Measurements from ENCODE around the gene ATP1B4.

Gene ATP1B4

DNA sequence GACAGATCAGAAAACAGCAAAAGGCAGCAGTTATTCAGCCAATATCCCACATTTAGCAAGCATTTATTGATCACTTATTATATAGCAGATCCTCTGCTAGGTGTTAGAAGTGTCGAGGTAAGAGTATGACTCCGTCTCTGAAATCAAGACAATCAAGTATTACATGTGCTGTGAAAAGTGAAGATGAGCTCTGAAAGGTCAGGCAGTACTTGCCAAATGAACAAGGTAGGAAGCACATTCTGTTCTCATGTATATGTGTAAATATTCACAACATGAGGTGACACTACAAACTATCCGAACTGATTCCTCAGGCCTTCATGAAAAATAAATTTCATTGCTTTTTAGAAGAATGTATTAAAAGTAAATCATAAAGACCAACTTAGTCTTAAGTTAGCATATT, 15.3 kb downstream of the ATP1B4 start:
- no peak for DNase-seq (ENCODE audit: low spot score)

DNA sequence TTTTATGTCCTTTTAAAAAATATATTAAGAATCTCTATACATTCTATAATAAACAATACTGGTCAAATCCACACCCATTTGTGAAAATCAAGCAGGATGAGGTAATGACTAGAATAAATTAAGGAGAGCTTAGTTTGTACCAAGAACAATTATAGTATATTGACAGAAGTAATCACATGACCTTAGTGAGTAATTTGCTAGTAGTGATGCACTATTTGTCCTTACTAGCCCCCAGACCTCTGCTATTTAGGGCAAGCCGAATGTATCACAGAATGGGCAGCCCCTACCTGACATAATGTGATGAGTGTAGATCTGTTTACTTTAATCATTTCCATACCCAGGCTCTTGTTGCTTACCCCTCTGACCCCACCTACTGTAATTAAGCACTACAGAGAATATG, 15.8 kb downstream of the ATP1B4 start:
- DNase-seq (ENCODE audit: low spot score): no peak

DNA sequence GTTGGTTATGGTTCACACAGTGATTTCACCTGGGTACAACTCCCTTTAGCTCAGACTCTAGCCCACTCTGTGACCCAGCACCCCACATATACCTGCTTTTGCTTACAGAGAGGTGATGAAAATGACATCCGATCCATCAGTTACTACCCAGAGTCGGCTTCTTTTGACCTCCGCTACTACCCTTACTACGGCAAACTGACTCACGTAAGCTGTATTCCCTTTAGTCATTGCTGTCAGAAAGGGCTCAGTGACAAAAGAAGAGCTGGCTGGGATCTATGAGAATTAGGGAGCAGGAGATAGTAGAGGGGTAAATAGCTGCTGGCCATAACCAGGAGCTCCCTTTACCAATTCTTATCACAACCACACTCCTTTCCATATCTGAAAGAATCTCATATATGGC, 16.7 kb downstream of the ATP1B4 start:
- DNase-seq (ENCODE audit: low spot score): no peak

DNA sequence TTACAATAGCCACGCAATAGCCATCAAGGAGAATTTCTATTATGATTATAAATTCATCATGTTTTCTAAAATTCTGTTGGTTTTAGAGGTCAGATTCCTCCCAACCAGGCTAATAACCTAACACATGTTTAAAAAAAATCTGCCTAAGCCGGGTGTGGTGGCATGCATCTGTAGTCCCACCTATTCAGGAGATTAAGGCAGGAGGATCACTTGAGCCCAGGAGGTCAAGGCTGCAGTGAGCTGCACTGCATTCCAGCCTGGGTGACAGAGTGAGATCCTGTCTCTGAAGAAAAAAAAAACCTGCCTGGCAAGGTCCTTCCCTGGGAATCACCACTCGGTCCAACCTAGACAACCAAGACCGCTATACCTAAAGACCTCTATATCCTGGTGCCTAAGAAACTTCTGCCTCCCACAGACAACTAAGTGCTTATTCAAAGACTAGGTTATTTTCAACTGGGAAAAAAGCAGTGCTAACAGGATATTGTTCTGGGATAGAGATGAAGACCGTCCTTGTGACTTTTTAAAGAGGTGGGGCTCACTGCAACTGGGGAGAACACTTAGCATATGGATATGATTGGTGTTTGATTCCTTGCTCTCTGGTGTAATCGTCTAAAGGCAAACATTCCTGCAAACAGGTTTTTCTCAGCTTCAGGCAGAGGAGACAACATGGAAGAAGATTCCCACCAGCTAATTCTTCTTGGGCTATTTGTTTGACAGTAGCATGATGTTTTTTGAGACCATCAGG, 18.2 kb downstream of the ATP1B4 start:
- no peak for DNase-seq (ENCODE audit: low spot score)

DNA sequence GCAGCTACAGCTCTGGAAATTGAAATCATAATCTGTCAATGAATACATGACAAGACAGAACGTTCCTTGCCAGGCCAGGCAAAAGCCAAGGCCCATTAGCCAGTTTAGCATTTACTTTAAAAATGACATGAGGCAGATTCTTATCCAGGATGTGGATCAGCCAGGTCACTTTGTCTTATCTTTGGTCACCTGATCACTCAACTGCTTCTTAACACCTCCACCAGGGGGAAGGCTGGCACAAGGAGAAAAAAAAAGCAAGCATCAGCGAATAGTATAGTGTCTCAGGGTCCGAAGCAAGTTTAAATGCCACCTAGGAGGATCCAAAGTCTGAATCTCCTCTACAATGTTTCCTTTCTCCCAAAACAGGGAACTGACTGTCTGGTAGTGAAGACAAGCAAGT, 18.8 kb downstream of the ATP1B4 start:
- no peak for DNase-seq (ENCODE audit: low spot score)

DNA sequence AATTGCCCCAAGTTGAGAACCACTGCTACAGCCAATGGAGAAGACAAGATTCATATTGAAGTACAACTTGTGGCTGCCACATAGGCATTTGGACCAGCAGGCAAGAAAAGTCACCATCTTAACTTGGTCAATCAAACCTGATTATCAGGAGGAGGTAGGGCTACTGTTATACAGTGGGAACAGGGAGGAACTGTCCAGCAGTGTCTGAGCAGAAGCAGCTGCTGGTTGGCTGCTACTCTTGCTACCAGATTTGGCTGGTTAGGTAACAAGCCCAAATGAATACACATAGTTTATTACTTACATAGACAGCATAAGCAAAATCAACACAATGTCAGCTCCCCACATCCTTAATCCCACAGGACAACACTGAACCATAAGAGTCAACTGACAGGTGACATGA, 39.4 kb downstream of the ATP1B4 start:
- no peak for DNase-seq (ENCODE audit: low spot score)

DNA sequence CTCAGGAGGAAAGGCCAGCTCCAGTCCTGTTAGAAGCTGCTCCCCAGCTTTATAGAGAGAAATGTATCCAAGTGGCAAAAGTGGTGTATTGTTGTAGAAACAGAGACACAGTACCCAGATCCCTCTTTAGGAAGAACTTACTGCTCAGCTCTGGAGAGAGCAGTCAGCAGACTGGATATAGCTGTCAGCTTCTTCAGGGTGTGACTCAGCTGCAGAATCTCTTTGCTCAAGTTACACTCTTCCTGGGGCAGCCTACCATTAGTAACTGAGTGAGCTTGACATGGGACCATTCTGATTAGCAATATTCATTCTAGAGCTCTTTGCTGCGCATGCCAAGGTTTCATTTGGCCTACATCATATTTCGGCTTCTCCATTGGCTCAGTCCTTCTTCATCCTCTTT, 40.5 kb downstream of the ATP1B4 start:
- DNase-seq (ENCODE audit: low spot score): no peak

DNA sequence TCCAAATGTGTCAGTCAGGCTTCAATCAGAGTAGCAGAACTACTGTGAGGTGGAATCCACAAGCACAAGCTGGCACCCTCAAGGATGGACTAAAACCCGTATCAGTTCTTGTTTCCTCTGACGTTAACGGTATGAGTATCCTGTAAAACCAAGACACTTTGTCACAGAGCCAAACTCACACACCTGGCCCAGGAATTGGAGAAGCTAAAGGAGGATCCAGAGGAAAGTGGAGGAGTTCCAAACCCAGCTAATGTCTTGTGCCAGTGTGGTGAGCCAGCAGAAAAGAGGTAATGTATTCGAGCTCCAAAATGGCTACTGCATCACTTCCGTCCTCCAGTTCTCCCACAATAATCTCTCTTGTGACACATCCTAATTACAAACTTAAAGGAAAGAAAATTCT, 44.7 kb downstream of the ATP1B4 start:
- DNase-seq (ENCODE audit: low spot score): no peak

DNA sequence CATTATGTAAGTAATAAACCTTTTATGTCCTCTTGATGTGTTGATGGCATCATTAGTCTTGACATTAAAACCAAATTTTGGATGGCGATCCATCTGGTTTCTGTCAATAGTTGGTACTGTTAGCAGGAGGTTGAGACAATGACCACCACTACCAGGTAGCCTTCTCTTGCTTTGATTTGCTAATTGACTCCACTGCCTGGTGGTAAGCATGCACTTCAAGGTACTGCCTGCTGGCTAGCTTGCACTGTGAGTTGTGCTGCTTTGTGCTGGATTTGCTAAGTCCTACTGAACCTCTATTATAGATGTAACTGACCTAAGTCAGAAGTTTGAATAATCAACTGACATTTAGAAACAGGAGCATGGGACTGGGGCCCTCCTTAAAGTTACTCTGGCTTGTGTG, 46.3 kb downstream of the ATP1B4 start:
- DNase-seq (ENCODE audit: low spot score): no peak

DNA sequence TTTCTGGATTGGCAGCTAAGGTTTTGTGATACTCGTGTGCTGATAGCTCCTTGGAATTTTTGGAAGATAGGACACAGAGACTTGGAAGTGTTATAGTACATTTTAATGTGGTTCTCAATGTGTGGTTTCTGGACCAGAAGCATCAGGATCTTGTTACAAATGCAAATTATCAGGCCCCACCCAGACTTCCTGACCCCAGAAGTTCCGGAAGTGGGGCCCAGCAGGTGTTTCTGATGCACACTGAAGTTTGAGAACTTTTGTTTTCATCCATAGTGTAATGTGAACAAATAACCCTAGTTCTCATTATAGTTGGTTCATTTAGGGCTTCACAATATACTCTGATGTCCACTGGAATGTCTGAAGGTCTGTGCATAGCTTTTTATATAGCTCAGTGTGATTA, 57.6 kb downstream of the ATP1B4 start:
- no peak for DNase-seq (ENCODE audit: low spot score)

DNA sequence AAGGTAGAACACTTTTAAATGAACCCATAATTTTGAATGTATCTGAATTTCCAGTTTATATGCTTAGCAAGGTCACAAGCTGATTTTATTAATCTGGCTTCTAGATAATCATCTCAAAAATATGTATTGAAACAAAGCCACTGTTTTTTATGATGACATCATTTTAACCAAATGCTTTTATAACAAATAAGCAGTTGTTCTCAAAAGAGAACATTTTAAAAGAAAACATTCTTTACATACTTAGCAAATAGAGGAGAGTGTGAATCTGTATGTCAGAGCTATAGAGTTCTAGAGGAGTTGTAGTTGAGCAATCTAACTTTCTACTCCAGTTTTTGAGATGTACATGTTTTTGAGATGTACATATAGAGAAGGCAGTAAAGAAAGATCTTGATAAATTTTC, 64.7 kb downstream of the ATP1B4 start:
- no peak for DNase-seq (ENCODE audit: low spot score)

DNA sequence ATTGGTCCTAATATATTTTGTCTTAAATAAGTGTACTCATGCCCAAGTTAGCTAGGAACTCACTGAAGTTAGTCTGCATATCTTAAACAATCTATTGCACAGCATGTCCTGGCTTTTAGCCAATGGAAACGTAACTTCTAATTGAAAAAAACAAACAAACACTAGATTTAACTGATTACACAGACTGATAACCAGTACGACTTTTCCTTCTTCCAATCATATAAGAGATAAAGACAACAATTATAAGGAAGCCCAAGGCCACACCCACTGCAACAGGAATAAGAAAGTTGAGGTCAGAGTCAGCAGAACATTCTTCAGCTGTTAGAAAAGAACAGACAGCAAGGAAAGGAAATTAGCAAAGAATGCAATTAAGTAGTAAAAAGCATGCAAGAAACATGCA, 66.4 kb downstream of the ATP1B4 start:
- DNase-seq (ENCODE audit: low spot score): no peak

DNA sequence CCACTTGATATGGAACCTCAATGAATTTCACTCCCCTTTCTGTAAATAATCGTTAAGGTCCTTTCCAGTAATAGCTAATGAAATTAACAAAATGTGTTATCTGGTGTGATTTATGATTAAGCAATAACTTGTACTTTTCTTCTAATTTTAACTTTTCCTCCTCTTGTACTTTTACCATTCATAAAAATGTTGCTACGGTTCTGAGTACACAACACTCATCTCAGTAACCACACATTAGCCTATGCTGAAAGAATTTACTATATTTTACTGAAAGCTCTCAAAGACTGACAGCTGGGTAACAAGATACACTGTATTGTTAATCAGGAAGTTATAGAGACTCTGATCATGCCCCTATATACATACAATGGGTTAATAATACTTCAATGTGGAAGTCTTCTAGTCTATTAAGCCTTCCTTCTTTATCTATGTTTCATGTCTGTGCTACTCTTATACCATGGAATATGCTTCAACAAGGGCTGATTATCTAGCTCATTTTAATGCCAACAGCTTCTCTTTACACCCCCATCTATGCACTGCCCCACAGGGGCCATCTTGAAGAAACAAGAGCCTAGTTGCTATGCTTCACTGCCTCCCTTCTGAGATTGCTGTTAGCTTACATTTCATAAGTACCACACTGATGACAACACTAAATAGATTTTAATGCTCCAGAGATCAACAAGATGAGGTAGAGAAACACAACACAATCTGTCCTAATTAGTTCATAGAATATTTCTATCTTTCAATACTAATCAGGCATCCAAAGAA, 68.1 kb downstream of the ATP1B4 start:
- DNase-seq (ENCODE audit: low spot score): no peak
